H1 (cell line): ENCODE results near the gene MYOM1. TPM values are rescaled to one million over a fixed set of nuclear protein-coding genes. Genes with fewer than 3 reads are reported as not detected.
"Not testable (repeated sequence)": the region's sequence is repeated elsewhere in the genome, so short reads cannot be mapped to it uniquely, and the experiment has no call there.

Experiments used
- CTCF ChIA-PET: fragments of 300-600 bp; sonication (Branson Sonifier 250); formaldehyde crosslinking; loops from one replicate; lab custom pipeline; 2021; ENCODE audit not compliant: partially characterized antibody; lab: Charles Lee
- POLR2A ChIA-PET: fragments of 300-600 bp; sonication (Branson Sonifier 250); formaldehyde crosslinking; loops from one replicate; lab custom pipeline; 2021; ENCODE audit warnings: inconsistent platforms; ENCODE audit not compliant: partially characterized antibody; lab: Charles Lee
- DNase-seq, 2 experiments: peaks; one replicate each; pipeline versions ENCODE4 v3.0.0 to v3.0.0-alpha.2; 2010 to 2022; ENCODE audit warnings: low spot score in 2 of 2, low read depth in 1 of 2, mixed read lengths in 1 of 2
- FAIRE-seq: peaks from 2 replicates; lab custom pipeline; 2011; peaks lifted over from hg19 to GRCh38; lab: Jason Lieb, UNC
- H2AFZ ChIP-seq: 2 replicates; pipeline ENCODE4 v1.8.1; 2012; ENCODE audit warnings: low read length, inconsistent platforms
- H2AK5ac ChIP-seq: 2 replicates; pipeline ENCODE4 v1.6.1; 2013; ENCODE audit warnings: low read depth, low read length
- H2BK120ac ChIP-seq: replicated peaks from 2 replicates; pipeline ENCODE3; 2013; ENCODE audit warnings: low read depth, low read length, inconsistent platforms
- H2BK12ac ChIP-seq: 2 replicates; pipeline ENCODE4 v1.6.1; 2013; ENCODE audit warnings: low read depth, low read length
- H2BK15ac ChIP-seq: 2 replicates; pipeline ENCODE4 v1.6.1; 2013; ENCODE audit warnings: low read length
- H2BK20ac ChIP-seq: 2 replicates; pipeline ENCODE4 v1.6.1; 2013; ENCODE audit warnings: low read length
- H2BK5ac ChIP-seq: 2 replicates; pipeline ENCODE4 v1.6.1; 2013; ENCODE audit warnings: low read depth, low read length
- H3K14ac ChIP-seq: 2 replicates; pipeline ENCODE4 v1.6.1; 2013; ENCODE audit warnings: inconsistent platforms; ENCODE audit not compliant: insufficient read length
- H3K18ac ChIP-seq: 2 replicates; pipeline ENCODE4 v1.6.1; 2013; ENCODE audit warnings: low read length; ENCODE audit errors: extremely low read depth
- H3K23ac ChIP-seq: 2 replicates; pipeline ENCODE4 v1.6.1; 2013; ENCODE audit warnings: inconsistent platforms; ENCODE audit not compliant: insufficient read length
- H3K23me2 ChIP-seq: 2 replicates; pipeline ENCODE4 v1.6.1; 2013; ENCODE audit warnings: low read depth, low read length
- H3K27ac ChIP-seq: 2 replicates; pipeline ENCODE4 v1.6.1; 2011; ENCODE audit warnings: low read depth, low read length, inconsistent platforms
- H3K27me3 ChIP-seq, 4 experiments: replicated peaks in 1 of 4; 1 replicate in 1 of 4; 2 replicates in 3 of 4; pipeline versions ENCODE4 v1.6.1 to v1.8.1; 2011 to 2013; ENCODE audit warnings: low read length in 3 of 4, mild to moderate bottlenecking in 3 of 4, inconsistent platforms in 2 of 4, mixed read lengths in 2 of 4, moderate library complexity in 1 of 4; ENCODE audit not compliant: control insufficient read depth in 3 of 4, insufficient read depth in 3 of 4; ENCODE audit errors: extremely low read depth in 1 of 4
- H3K36me3 ChIP-seq, 4 experiments: 2 replicates each; pipeline versions ENCODE4 v1.6.1 to v1.8.1; 2011 to 2013; ENCODE audit warnings: mild to moderate bottlenecking in 4 of 4, low read length in 3 of 4, moderate library complexity in 2 of 4, control low read depth in 1 of 4, inconsistent platforms in 1 of 4; ENCODE audit not compliant: insufficient read depth in 4 of 4, control insufficient read depth in 2 of 4
- H3K4ac ChIP-seq: replicated peaks from 2 replicates; pipeline ENCODE3; 2013; ENCODE audit warnings: low read length, low read depth, mixed read lengths, inconsistent platforms; ENCODE audit not compliant: insufficient read length
- H3K4me1 ChIP-seq, 4 experiments: replicated peaks in 1 of 4; 1 replicate in 1 of 4; 2 replicates in 3 of 4; pipeline versions ENCODE4 v1.6.1 to v1.8.1; 2011 to 2013; ENCODE audit warnings: low read length in 3 of 4, inconsistent platforms in 2 of 4, mixed read lengths in 1 of 4; ENCODE audit not compliant: insufficient read depth in 4 of 4, control insufficient read depth in 3 of 4
- H3K4me2 ChIP-seq, 2 experiments: 2 replicates each; pipeline versions ENCODE4 v1.6.1 to v1.8.1; 2011 to 2013; ENCODE audit warnings: low read depth in 2 of 2, low read length in 2 of 2, control low read depth in 1 of 2, inconsistent platforms in 1 of 2, mild to moderate bottlenecking in 1 of 2; ENCODE audit not compliant: insufficient read depth in 1 of 2
- H3K4me3 ChIP-seq, 4 experiments: fragments of 200-600, 300-600 bp in 1 of 4; sonication (generic), shearing (Covaris generic), sonication (Bioruptor Twin) in 1 of 4; 2 replicates each; pipeline versions ENCODE4 v1.5.1 to v1.8.1; 2011 to 2016; ENCODE audit warnings: low read length in 4 of 4, low read depth in 3 of 4, control low read depth in 2 of 4, inconsistent platforms in 2 of 4, mild to moderate bottlenecking in 2 of 4, mixed read lengths in 1 of 4, moderate library complexity in 1 of 4; ENCODE audit not compliant: insufficient read depth in 2 of 4; ENCODE audit errors: extremely low read depth in 1 of 4
- H3K56ac ChIP-seq: replicated peaks from 2 replicates; pipeline ENCODE3; 2013; ENCODE audit warnings: low read depth, mild to moderate bottlenecking, mixed read lengths, low read length, inconsistent platforms; ENCODE audit not compliant: insufficient read length
- H3K79me1 ChIP-seq: 2 replicates; pipeline ENCODE4 v1.6.1; 2013; ENCODE audit warnings: low read depth, low read length, control low read depth
- H3K79me2 ChIP-seq, 2 experiments: 2 replicates each; pipeline versions ENCODE4 v1.6.1 to v1.8.1; 2012 to 2013; ENCODE audit warnings: low read length in 2 of 2, mild to moderate bottlenecking in 2 of 2, inconsistent platforms in 1 of 2; ENCODE audit not compliant: insufficient read depth in 2 of 2, control insufficient read depth in 1 of 2
- H3K9ac ChIP-seq, 4 experiments: replicated peaks in 1 of 4; 1 replicate in 1 of 4; 2 replicates in 3 of 4; pipeline versions ENCODE4 v1.6.1 to v1.8.1; 2011 to 2013; ENCODE audit warnings: low read depth in 3 of 4, low read length in 3 of 4, control low read depth in 2 of 4, mild to moderate bottlenecking in 2 of 4, moderate library complexity in 2 of 4, inconsistent platforms in 1 of 4; ENCODE audit errors: extremely low read depth in 1 of 4
- H3K9me3 ChIP-seq, 2 experiments: 2 replicates each; pipeline versions ENCODE4 v1.6.1 to v1.8.1; 2012 to 2013; ENCODE audit warnings: mild to moderate bottlenecking in 2 of 2, moderate library complexity in 2 of 2, control low read depth in 1 of 2, inconsistent platforms in 1 of 2, low read depth in 1 of 2, low read length in 1 of 2, mixed read lengths in 1 of 2; ENCODE audit not compliant: insufficient read depth in 2 of 2
- H4K20me1 ChIP-seq, 2 experiments: replicated peaks in 1 of 2; 2 replicates each; pipeline versions ENCODE3 to v1.8.1; 2011 to 2013; ENCODE audit warnings: inconsistent platforms in 2 of 2, low read length in 2 of 2, mild to moderate bottlenecking in 1 of 2; ENCODE audit not compliant: insufficient read depth in 2 of 2, control insufficient read depth in 1 of 2
- H4K5ac ChIP-seq: 2 replicates; pipeline ENCODE4 v1.6.1; 2013; ENCODE audit warnings: low read length, low read depth, mixed read lengths, inconsistent platforms; ENCODE audit not compliant: insufficient read length
- H4K8ac ChIP-seq: 2 replicates; pipeline ENCODE4 v1.8.0; 2013; ENCODE audit warnings: mild to moderate bottlenecking, moderate library complexity, low read length, inconsistent platforms; ENCODE audit not compliant: insufficient read depth; ENCODE audit errors: extremely low read depth
- H4K91ac ChIP-seq: replicated peaks from 2 replicates; pipeline ENCODE3; 2013; ENCODE audit warnings: low read length, mixed read lengths, inconsistent platforms; ENCODE audit not compliant: insufficient read length
- WGBS, 2 experiments: shearing (Covaris generic) in 1 of 2; methylation state at CpG; one replicate each; pipeline versions ENCODE4 v1.1.6 to v1.1.7; 2013 to 2015; ENCODE audit warnings: low lambda C conversion rate in 2 of 2, mixed read lengths in 2 of 2, inconsistent platforms in 1 of 2, low coverage in 1 of 2, missing lambda C conversion rate in 1 of 2; ENCODE audit not compliant: insufficient replicate concordance in 2 of 2, insufficient coverage in 1 of 2, insufficient read length in 1 of 2; ENCODE audit errors: extremely low coverage in 1 of 2, missing lambda C conversion rate in 1 of 2; 5-methylcytosine and 5-hydroxymethylcytosine counted together
- polyA plus RNA-seq, 7 experiments: library from polyadenylated mRNA; depleted of rRNA in 3 of 7; stranded (reverse) in 5 of 7; unstranded in 2 of 7; fragments of >200 nt in 5 of 7; fragments of 200-250 nt in 2 of 7; gene quantifications; 1 replicate in 5 of 7; 2 replicates in 1 of 7; 4 replicates in 1 of 7; pipeline versions ENCODE4 v1.2.1 to v1.2.3, GENCODE V29; 2011 to 2013; ENCODE audit warnings: missing spikeins in 2 of 7, mixed read lengths in 2 of 7
- total RNA-seq: library from RNA; stranded (reverse); fragmentation: NEBNext Ultra II Directional; extraction: Animal tissue kit (Norgen Biotek cat#: 25700); gene quantifications from 2 replicates; pipeline ENCODE4 v1.2.1, GENCODE V29; 2021

The MYOM1 gene
- total and polyA plus RNA-seq, 2 of the 8 experiments (the other 6 are each of a cell fraction or from before 2014, with no cell fraction given) = 0.06 to 0.32 TPM

GRCh38 chr18:3028115-3028514 is 191.7 kb downstream of the MYOM1 start:
- H2BK12ac ChIP-seq, H4K8ac ChIP-seq, H4K20me1 ChIP-seq, H3K4me1 ChIP-seq, H3K27ac ChIP-seq, H3K27me3 ChIP-seq, H3K56ac ChIP-seq, H3K23ac ChIP-seq, H3K9me3 ChIP-seq, H3K14ac ChIP-seq, H3K79me2 ChIP-seq, H3K18ac ChIP-seq, H3K9ac ChIP-seq, DNase-seq, FAIRE-seq, H3K36me3 ChIP-seq, H3K4me3 ChIP-seq, H4K91ac ChIP-seq, H4K5ac ChIP-seq, H2BK15ac ChIP-seq, H2BK5ac ChIP-seq, H2BK20ac ChIP-seq, H2BK120ac ChIP-seq, H3K4ac ChIP-seq, H2AFZ ChIP-seq, POLR2A ChIA-PET, H3K79me1 ChIP-seq, H2AK5ac ChIP-seq, H3K23me2 ChIP-seq, H3K4me2 ChIP-seq: not testable (repeated sequence)
- CTCF ChIA-PET = interaction anchor here (1.6 kb wide), 1 partner anchor 33 kb away, joined by 4 read pairs; no protein-coding TSS in a partner anchor
- 96% methylated on average over 3 of the region's 3 CpGs; no CpG with 5 or more reads in 1 of the 2 experiments for WGBS, 2 experiments
